ENCODE data around the gene MTA1. TPM values are rescaled to one million over a fixed set of nuclear protein-coding genes. Genes with fewer than 3 reads are reported as not detected.

The MTA1 gene
- total RNA-seq, 2 donors from 2014 or later, result 77.2 to 84.1 TPM

- Histone ChIP-seq H3K27me3 (replicated peaks; ENCODE audit: insufficient read depth) (no peaks in the 10 kb centered on the region), H3K4me3 (no peak overlapping the region), H3K36me3 (peaks cover 47% of the 10 kb centered on the region), H3K4me1 (ENCODE audit: control insufficient read depth in 1 of 2, low read depth in 2 of 2) (no peaks in the 10 kb centered on the region), H3K9me3 (no peaks in the 10 kb centered on the region), H3K27ac (no peak overlapping the region)
- DNase-seq (ENCODE audit: low spot score), result no peak
- no peak for ATAC-seq (ENCODE audit: insufficient number of reproducible peaks, low FRiP score, low read depth)
- TF ChIP-seq CTCF (IDR thresholded peaks at IDR 0.05), result no peak
Measured at GRCh38 chr14:105381446-105382342, 37.9 kb upstream of the MTA1 start.

- no peak overlapping the region for H3K4me3 ChIP-seq
- no peaks in the 10 kb centered on the region for H3K9me3 ChIP-seq
- H3K36me3 ChIP-seq, result peaks cover 47% of the 10 kb centered on the region
- no peak for TF ChIP-seq CTCF (IDR thresholded peaks at IDR 0.05)
- no peaks in the 10 kb centered on the region for H3K27me3 ChIP-seq (replicated peaks; ENCODE audit: insufficient read depth)
- ATAC-seq (ENCODE audit: insufficient number of reproducible peaks, low FRiP score, low read depth) (no peak), DNase-seq (ENCODE audit: low spot score) (no peak)
- no peaks in the 10 kb centered on the region for H3K4me1 ChIP-seq (ENCODE audit: control insufficient read depth in 1 of 2, low read depth in 2 of 2)
- H3K27ac ChIP-seq, result no peak overlapping the region
Measured at GRCh38 chr14:105382343-105383082, 37.1 kb upstream of the MTA1 start.

GRCh38 chr14:105383083-105383730 lies 36.4 kb upstream of the MTA1 start:
- H3K36me3 ChIP-seq, result peaks cover 47% of the 10 kb centered on the region
- ATAC-seq (ENCODE audit: insufficient number of reproducible peaks, low FRiP score, low read depth), result no peak

GRCh38 chr14:105384041-105384557 lies 35.5 kb upstream of the MTA1 start:
- Histone ChIP-seq H3K27me3 (replicated peaks; ENCODE audit: insufficient read depth) (no peaks in the 10 kb centered on the region), H3K4me1 (ENCODE audit: control insufficient read depth in 1 of 2, low read depth in 2 of 2) (no peaks in the 10 kb centered on the region), H3K4me3 (no peak overlapping the region), H3K36me3 (peaks cover 47% of the 10 kb centered on the region), H3K9me3 (no peaks in the 10 kb centered on the region), H3K27ac (no peak overlapping the region)
- DNase-seq (ENCODE audit: low spot score) (no peak), ATAC-seq (ENCODE audit: insufficient number of reproducible peaks, low FRiP score, low read depth) (no peak)
- no peak for TF ChIP-seq CTCF (IDR thresholded peaks at IDR 0.05)

More at GRCh38 chr14:105383083-105383730, 36.4 kb upstream of the MTA1 start:
- TF ChIP-seq CTCF (IDR thresholded peaks at IDR 0.05), result no peak
- Histone ChIP-seq H3K4me1 (ENCODE audit: control insufficient read depth in 1 of 2, low read depth in 2 of 2) (no peaks in the 10 kb centered on the region), H3K4me3 (no peak overlapping the region), H3K9me3 (no peaks in the 10 kb centered on the region), H3K27ac (no peak overlapping the region), H3K27me3 (replicated peaks; ENCODE audit: insufficient read depth) (no peaks in the 10 kb centered on the region)
- no peak for DNase-seq (ENCODE audit: low spot score)
